ENCODE data around the gene UQCR11.

- no peak for TF ChIP-seq CTCF (IDR thresholded peaks at IDR 0.05)
- peak; percentile 30 to 77 (median 72) for TF ChIP-seq POLR2A (IDR thresholded peaks at IDR 0.05)
These were observed 38.7 kb downstream of the UQCR11 start for GRCh38 chr19:1566392-1567115.

Data from body of pancreas (tissue), 4 donors.